RPMI7951 (cell line): ENCODE data around the gene ERCC8. TPM values are rescaled to one million over a fixed set of nuclear protein-coding genes. Genes with fewer than 3 reads are reported as not detected.

Source experiments
- DNase-seq: peaks from one replicate; pipeline ENCODE4 v3.0.0-alpha.2; 2012; ENCODE audit warnings: low read depth
- total RNA-seq: library from RNA; depleted of rRNA; stranded (reverse); fragments of >200 nt; shearing (Covaris generic); gene quantifications from 2 replicates; pipeline ENCODE4 v1.2.3, GENCODE V29; 2014; rRNA removed

The ERCC8 gene
- total RNA-seq, 1 experiment from 2014 or later, result 25.6 TPM

DNA sequence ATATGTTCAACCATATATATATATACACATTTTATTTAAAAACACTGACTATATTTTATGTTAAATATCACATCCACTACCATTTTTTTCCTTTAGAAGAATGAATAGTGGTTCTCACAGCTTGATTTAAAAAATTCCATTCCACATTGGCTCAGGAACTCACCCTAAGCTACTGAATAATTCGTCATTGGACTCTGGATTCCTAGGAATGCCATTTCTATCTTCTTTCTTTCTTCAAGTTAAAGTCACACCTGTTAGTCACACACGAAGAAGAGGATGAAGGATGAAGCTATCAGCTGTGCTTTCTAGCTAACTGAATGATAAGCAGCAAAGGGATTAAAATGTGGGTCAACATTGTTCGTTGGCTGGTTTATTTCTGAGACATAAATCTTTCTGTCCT is 108.7 kb downstream of the ERCC8 start:
- no peak for DNase-seq

DNA sequence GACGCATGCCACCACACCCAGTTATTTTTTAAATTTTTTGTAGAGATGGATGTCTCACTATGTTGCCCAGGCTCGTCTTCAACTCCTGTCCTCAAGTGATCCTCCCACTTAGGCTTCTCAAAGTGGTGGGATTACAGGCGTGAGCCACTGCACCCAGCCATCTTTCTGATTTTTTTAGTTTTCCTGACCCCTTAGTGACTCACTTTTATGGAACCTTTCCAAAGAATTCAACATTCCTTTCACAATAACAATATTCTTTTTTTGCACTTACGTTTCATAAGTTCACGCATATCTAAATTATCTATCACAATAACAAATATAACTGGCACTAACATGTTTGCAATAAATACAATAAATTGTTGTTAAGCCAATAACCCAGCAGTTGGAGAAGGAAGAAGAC is 109.3 kb downstream of the ERCC8 start:
- DNase-seq, result no peak

DNA sequence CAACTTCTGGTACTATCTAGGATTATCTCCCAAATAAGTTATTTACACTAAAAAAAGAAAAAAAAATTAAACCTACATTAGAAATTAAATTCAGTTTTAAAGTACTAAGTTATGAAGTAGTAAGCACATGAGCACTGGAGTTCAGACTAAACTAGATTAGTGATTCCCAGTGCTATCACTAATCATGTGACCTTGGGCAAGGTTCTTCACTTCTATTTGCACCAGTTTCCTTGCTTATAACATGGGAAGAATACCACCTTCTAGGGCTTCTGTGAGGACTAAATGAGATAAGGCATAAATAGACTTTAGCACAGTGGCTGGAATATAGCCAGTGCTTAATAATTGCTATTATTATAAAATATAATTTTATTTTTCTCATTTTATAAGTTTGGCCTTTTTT is 111.3 kb downstream of the ERCC8 start:
- DNase-seq, result no peak

DNA sequence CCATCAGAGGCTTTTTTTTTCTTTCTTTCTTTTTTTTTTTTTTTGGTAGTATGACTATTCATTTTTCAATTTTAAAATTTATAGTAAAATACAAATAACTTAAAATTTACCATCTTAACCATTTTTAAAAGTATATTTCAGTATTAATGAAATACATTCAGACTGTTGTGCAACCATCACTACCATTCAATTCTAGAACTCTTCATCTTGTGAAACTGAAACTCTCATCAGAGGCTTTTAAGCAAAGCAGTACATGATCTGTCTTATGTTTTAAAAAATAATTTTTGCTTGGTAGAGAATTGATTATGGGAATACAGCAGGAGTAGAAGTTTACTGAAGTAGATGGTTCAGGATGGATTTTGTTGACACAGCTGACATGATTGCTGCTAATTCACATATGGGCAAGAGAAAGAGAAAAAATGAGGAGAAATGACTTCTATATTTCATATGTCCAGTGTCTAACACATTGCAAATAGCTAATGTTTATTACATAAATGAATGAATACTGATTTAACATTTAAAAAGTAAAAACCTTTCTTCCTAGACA is 114.2 kb downstream of the ERCC8 start:
- no peak for DNase-seq

DNA sequence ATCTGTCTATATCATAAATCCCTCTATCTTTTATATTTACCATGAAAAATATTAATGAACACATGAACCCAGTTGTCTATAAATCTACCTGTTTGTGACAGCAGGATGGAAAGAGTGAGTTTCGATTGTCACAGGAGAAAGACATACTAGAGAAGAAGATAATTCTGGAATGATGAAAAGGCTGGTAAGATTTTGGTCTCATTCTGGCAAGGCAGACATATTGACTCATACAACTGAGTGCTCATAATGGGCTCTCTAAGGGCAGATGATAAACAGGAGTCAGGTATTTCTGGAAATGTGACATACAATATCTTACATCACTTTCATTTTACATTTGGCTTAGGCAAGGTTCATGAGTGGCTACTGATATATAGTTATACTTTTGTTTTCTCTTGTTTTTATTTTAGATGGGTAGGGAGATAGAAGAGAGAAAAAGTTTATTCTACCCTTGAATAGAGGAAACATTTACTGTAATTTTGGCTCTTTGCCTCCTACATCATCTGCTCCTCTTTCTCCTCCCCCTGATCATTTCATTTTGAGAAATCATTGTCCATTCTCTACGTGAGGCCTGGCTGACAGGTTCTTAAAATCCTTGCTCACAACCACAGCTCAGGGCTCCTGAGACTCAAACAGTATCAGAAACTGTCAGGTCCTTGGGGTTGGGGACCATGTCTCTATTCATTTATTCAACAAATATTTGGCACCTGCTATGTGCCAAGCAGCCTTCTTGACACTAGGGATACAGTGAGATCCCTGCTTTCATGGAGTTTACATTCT is 115.2 kb downstream of the ERCC8 start:
- DNase-seq, result no peak

DNA sequence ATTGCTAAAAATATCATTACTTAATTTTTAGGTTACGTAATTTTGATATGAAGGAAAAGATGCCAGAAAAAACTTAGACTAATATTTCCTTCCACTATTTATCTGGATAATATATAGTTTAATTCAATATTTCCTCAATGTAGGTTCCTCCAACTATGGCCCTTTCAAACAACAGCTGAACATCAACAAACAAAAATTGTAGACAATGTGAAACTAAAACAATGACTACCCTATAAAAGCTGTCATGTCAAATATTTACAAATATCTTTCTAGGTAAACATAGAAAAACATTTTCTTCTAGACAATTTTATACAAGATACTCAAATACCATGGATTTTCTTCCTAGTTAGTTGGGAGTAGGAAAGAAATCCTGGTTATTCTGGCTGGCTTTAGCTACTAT is 117.7 kb downstream of the ERCC8 start:
- DNase-seq, result no peak

DNA sequence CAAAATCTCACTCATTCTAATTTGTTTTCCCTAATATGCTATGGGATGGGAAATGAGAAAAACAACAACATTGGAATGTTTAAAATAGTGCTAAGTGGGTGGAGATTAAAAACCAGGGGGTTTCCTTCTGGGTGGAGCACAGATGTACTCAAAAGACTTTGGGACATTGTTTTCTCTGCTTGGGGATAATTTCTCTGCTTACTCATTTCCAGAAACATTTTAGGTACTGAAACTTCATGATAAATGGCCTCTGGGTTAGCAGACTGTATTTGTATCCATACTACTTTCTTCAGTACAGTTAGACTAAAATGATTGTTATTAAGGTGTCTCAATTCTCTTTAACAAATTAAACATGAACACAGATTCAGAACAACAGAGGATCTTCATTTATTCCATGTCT is 118.2 kb downstream of the ERCC8 start:
- no peak for DNase-seq

Other genes starting within 250 kb of the ERCC8 start
- gene DEPDC1B, start 244.9 kb downstream of the ERCC8 start, total RNA-seq, result 24.0 and 28.5 TPM in 2 replicates
- gene ELOVL7, start 100.8 kb downstream of the ERCC8 start, total RNA-seq, result 0.10 TPM in 1 of 2 replicates, not detected in the other
- gene NDUFAF2, start 135 bp upstream of the ERCC8 start, total RNA-seq, result 43.5 and 45.4 TPM in 2 replicates
- gene SMIM15, start 217.4 kb upstream of the ERCC8 start, total RNA-seq, result 41.1 and 51.4 TPM in 2 replicates